GM12878 (cell line): ENCODE measurements around the gene KDM6A. TPM values are rescaled to one million over a fixed set of nuclear protein-coding genes. Genes with fewer than 3 reads are reported as not detected.

Source experiments
- ATAC-seq: fragments of 200-7000 bp; cut with Tn5 transposase; 3 replicates; pipeline ENCODE4 v1.9.1; 2020; ENCODE audit warnings: mild to moderate bottlenecking, moderate library complexity
- BruUV-seq: library from RNA; stranded (reverse); fragments of 400-500 nt; replicated peaks from 2 replicates; lab custom pipeline; 2021; lab: Mats Ljungman, UMichigan
- CTCF ChIA-PET: fragments of 300-600 bp; sonication (Branson Sonifier 250); formaldehyde crosslinking; extraction: SDS; loops from one replicate; lab custom pipeline; 2021; ENCODE audit warnings: inconsistent platforms; lab: Yijun Ruan, JAX
- POLR2A ChIA-PET: fragments of 350-600 bp; formaldehyde crosslinking; extraction: SDS; loops from one replicate; lab custom pipeline; 2021; ENCODE audit warnings: inconsistent platforms; lab: Charles Lee
- RAD21 ChIA-PET: fragments of 300-600 bp; sonication (Branson Sonifier 250); formaldehyde crosslinking; loops from one replicate; lab custom pipeline; 2023; ENCODE audit warnings: antibody characterized with exemption; ENCODE audit not compliant: unreplicated experiment; lab: Charles Lee
- SMC1A ChIA-PET: fragments of 300-600 bp; sonication (Branson Sonifier 250); formaldehyde crosslinking; loops from one replicate; lab custom pipeline; 2023; ENCODE audit not compliant: unreplicated experiment, uncharacterized antibody; lab: Charles Lee
- DNase-seq: peaks from one replicate; pipeline ENCODE4 v3.0.0-alpha.2; 2011; ENCODE audit warnings: low read depth, low spot score
- FAIRE-seq: peaks from 3 replicates; lab custom pipeline; 2011; peaks lifted over from hg19 to GRCh38; lab: Jason Lieb, UNC
- H2AFZ ChIP-seq: 2 replicates; pipeline ENCODE4 v1.6.0; 2011; ENCODE audit warnings: low read depth, low read length, control low read depth; ENCODE audit not compliant: control insufficient read depth
- H3K27ac ChIP-seq: 2 replicates; pipeline ENCODE4 v1.5.1; 2011; ENCODE audit warnings: control low read depth; ENCODE audit not compliant: control insufficient read depth, insufficient read depth
- H3K27me3 ChIP-seq, 2 experiments: replicated peaks in 1 of 2; 2 replicates each; pipeline versions ENCODE4 v1.6.0 to v1.6.1; 2011; ENCODE audit warnings: low read length in 1 of 2; ENCODE audit not compliant: control insufficient read depth in 2 of 2, insufficient read depth in 2 of 2
- H3K36me3 ChIP-seq, 2 experiments: 2 replicates each; pipeline ENCODE4 v1.5.1; 2011; ENCODE audit warnings: low read length in 1 of 2; ENCODE audit not compliant: control insufficient read depth in 2 of 2, insufficient read depth in 2 of 2
- H3K4me1 ChIP-seq: 2 replicates; pipeline ENCODE4 v1.6.1; 2011; ENCODE audit warnings: mild to moderate bottlenecking, low read length, moderate library complexity, mixed read lengths; ENCODE audit not compliant: control insufficient read depth, insufficient read depth
- H3K4me2 ChIP-seq: 2 replicates; pipeline ENCODE4 v1.6.0; 2011; ENCODE audit warnings: control low read depth; ENCODE audit not compliant: control insufficient read depth, insufficient read depth
- H3K4me3 ChIP-seq: fragments of 200-600 bp; sonication (generic); 2 replicates; pipeline ENCODE4 v1.5.1; 2016
- H3K79me2 ChIP-seq: 2 replicates; pipeline ENCODE4 v1.6.0; 2011; ENCODE audit warnings: low read length; ENCODE audit not compliant: control insufficient read depth, insufficient read depth
- H3K9ac ChIP-seq: 2 replicates; pipeline ENCODE4 v1.8.0; 2011; ENCODE audit warnings: low read length, control low read depth, mixed read lengths; ENCODE audit not compliant: control insufficient read depth, insufficient read depth
- H3K9me3 ChIP-seq: replicated peaks from 3 replicates; pipeline ENCODE4 v1.5.1; 2011; ENCODE audit warnings: mild to moderate bottlenecking, low read length; ENCODE audit not compliant: control insufficient read depth, insufficient read depth
- H4K20me1 ChIP-seq: 2 replicates; pipeline ENCODE4 v1.6.0; 2011; ENCODE audit not compliant: control insufficient read depth, insufficient read depth
- ATF7 ChIP-seq: fragments of 450-650 bp; IDR thresholded peaks from 2 replicates; pipeline ENCODE4 v1.6.1; 2016; ENCODE audit warnings: low read depth, mild to moderate bottlenecking
- BCLAF1 ChIP-seq: fragments of 450-650 bp; IDR thresholded peaks from 2 replicates; pipeline ENCODE4 v1.6.1; 2017; ENCODE audit warnings: antibody characterized with exemption, mild to moderate bottlenecking, moderate library complexity
- CBX3 ChIP-seq: fragments of 200-600 bp; sonication (generic); IDR thresholded peaks from 2 replicates; pipeline ENCODE4 v1.6.1; 2016; ENCODE audit warnings: low read depth, borderline replicate concordance
- CBX5 ChIP-seq: sonication (generic); IDR thresholded peaks from 2 replicates; pipeline ENCODE4 v1.6.1; 2016; ENCODE audit warnings: low read depth, moderate library complexity, mild to moderate bottlenecking, inconsistent platforms
- CTCF ChIP-seq, 3 experiments: IDR thresholded peaks in 2 of 3; conservative IDR thresholded peaks in 1 of 3; 2 replicates each; pipeline ENCODE4 v1.5.1; 2011; ENCODE audit warnings: low read depth in 3 of 3, low read length in 3 of 3, mild to moderate bottlenecking in 3 of 3, control low read depth in 2 of 3, moderate library complexity in 2 of 3, inconsistent platforms in 1 of 3, mixed read lengths in 1 of 3; ENCODE audit not compliant: control insufficient read depth in 2 of 3, insufficient read depth in 1 of 3; ENCODE audit errors: extremely low read depth in 1 of 3
- HCFC1 ChIP-seq: fragments of 150-350 bp; IDR thresholded peaks from 2 replicates; pipeline ENCODE4 v1.6.1; 2014; ENCODE audit warnings: low read length
- IRF4 ChIP-seq: IDR thresholded peaks from 2 replicates; pipeline ENCODE4 v1.6.1; 2011; ENCODE audit warnings: low read depth, low read length
- MYC ChIP-seq: IDR thresholded peaks from 2 replicates; pipeline ENCODE4 v1.6.1; 2011; ENCODE audit warnings: mild to moderate bottlenecking, low read length, moderate library complexity, inconsistent platforms; ENCODE audit not compliant: insufficient read depth, insufficient replicate concordance, insufficient read length, severe bottlenecking
- NR2C2 ChIP-seq: IDR thresholded peaks from 2 replicates; pipeline ENCODE4 v1.6.1; 2011; ENCODE audit warnings: borderline replicate concordance, low read depth; ENCODE audit not compliant: control insufficient read depth, insufficient read length
- RB1 ChIP-seq: fragments of 450-650 bp; formaldehyde crosslinking; IDR thresholded peaks from 2 replicates; pipeline ENCODE4 v1.6.1; 2017; ENCODE audit warnings: mild to moderate bottlenecking, borderline replicate concordance
- SPI1 ChIP-seq: IDR thresholded peaks from 2 replicates; pipeline ENCODE4 v1.6.1; 2011; ENCODE audit warnings: low read depth, mild to moderate bottlenecking, low read length, moderate library complexity, borderline replicate concordance; ENCODE audit not compliant: insufficient read depth
- USF2 ChIP-seq: IDR thresholded peaks from 2 replicates; pipeline ENCODE4 v1.6.1; 2011; ENCODE audit warnings: low read depth, low read length, improper control_type of control experiment, borderline replicate concordance
- ZNF24 ChIP-seq: fragments of 450-650 bp; IDR thresholded peaks from 2 replicates; pipeline ENCODE4 v1.6.1; 2017; ENCODE audit warnings: antibody characterized with exemption, mild to moderate bottlenecking
- ZNF592 ChIP-seq: fragments of 450-650 bp; IDR thresholded peaks from 2 replicates; pipeline ENCODE4 v1.6.1; 2017; ENCODE audit warnings: mild to moderate bottlenecking, moderate library complexity
- in situ Hi-C: fragments of 300-500 bp; cut with MboI; formaldehyde crosslinking; loops from 9 replicates; pipeline ENCODE4 v1.14.3; 2018; ENCODE audit warnings: mixed read lengths
- intact Hi-C: fragments of 100-400 bp; cut with micrococcal nuclease; formaldehyde crosslinking; loops from one replicate; pipeline ENCODE4 v1.14.2; 2022; ENCODE audit not compliant: unreplicated experiment
- polyA plus RNA-seq, 11 experiments: library from polyadenylated mRNA; depleted of rRNA in 4 of 11; unstranded in 6 of 11; stranded (reverse) in 5 of 11; fragments of >200 nt; fragmentation: Nextera tagmentation in 4 of 11; fragmentation: Illumina TruSeq in 1 of 11; extraction: Ambion mirVana in 4 of 11; extraction: Trizol in 1 of 11; gene quantifications; 1 replicate in 1 of 11; 2 replicates in 10 of 11; pipeline versions ENCODE4 v1.2.1 to v1.2.3, GENCODE V29; 2011 to 2016; ENCODE audit warnings: inconsistent platforms in 2 of 11, missing spikeins in 2 of 11, low read depth in 1 of 11
- total RNA-seq, 4 experiments: library from RNA; depleted of rRNA in 3 of 4; stranded (reverse); fragments of >200 nt in 3 of 4; fragmentation: Illumina TruSeq in 1 of 4; extraction: Trizol in 1 of 4; gene quantifications; 2 replicates each; pipeline versions ENCODE4 v1.2.1 to v1.2.3, GENCODE V29; 2013 to 2021

The KDM6A gene
- total and polyA plus RNA-seq, 10 of the 15 experiments (the other 5 are each of a cell fraction or from before 2014, with no cell fraction given), result 7.9 to 29.0 (median 20.4) TPM

GRCh38 chrX:44882635-44883034 is 9.6 kb downstream of the KDM6A start:
- no peaks in the 10 kb centered on the region; a peak in 1 of 4 replicates for H3K36me3 ChIP-seq
- H3K79me2 ChIP-seq, result peaks cover 88% of the 10 kb centered on the region
- ChIA-PET RAD21 (interaction anchor here (2.1 kb wide), 1 partner anchor 32 kb away, joined by 5 read pairs; no protein-coding TSS in a partner anchor), CTCF (interaction anchor here (2.1 kb wide), 1 partner anchor 22 kb away, joined by 8 read pairs; no protein-coding TSS in a partner anchor), POLR2A (interaction anchor here (0.8 kb wide), 1 partner anchor 16 kb away, joined by 3 read pairs; no protein-coding TSS in a partner anchor), SMC1A (interaction anchor here (0.7 to 1.6 kb wide), 8 partner anchors 8 to 214 kb away, joined by 3 to 4 read pairs (median 3); no protein-coding TSS in a partner anchor)
- no peak overlapping the region for H3K27ac ChIP-seq
- H2AFZ ChIP-seq, result no peak overlapping the region
- FAIRE-seq (no peak), ATAC-seq (peak; percentile 44), DNase-seq (no peak)
- no peaks in the 10 kb centered on the region for H3K4me1 ChIP-seq
- no TSS peak for BruUV-seq
- H3K27me3 ChIP-seq, result no peaks in the 10 kb centered on the region
- in situ Hi-C loops, result loop anchor here (25.0 kb wide), 2 partner anchors 180 to 880 kb away; no protein-coding TSS in a partner anchor
- no peaks in the 10 kb centered on the region; the same call in 1 of the 3 replicates for H3K9me3 ChIP-seq
- intact Hi-C loops, result no loop called here
- H3K4me3 ChIP-seq, result no peak overlapping the region
- no peak overlapping the region for H3K4me2 ChIP-seq
- H3K9ac ChIP-seq, result no peak overlapping the region
- H4K20me1 ChIP-seq, result no peaks in the 10 kb centered on the region
- TF ChIP-seq CBX3 (no peak), RB1 (no peak), BCLAF1 (no peak), HCFC1 (no peak), MYC (no peak), SPI1 (no peak), USF2 (no peak), CBX5 (no peak), CTCF (IDR thresholded peaks at IDR 0.05 in 2 of 3, conservative IDR thresholded peaks at IDR 0.05 in 1 of 3; ENCODE audit: control insufficient read depth in 2 of 3, extremely low read depth in 1 of 3, insufficient read depth in 1 of 3, low read depth in 3 of 3, low read length in 3 of 3) (no peak), IRF4 (no peak), ATF7 (no peak), ZNF592 (no peak), ZNF24 (no peak), NR2C2 (no peak)
